BLaER1 (cell line): ENCODE results near the gene ZPBP2.
"Not testable (repeated sequence)": the region's sequence is repeated elsewhere in the genome, so short reads cannot be mapped to it uniquely, and the experiment has no call there.

ENCODE experiments used
- H3K27ac ChIP-seq: shearing (Covaris generic); formaldehyde crosslinking; 2 replicates; pipeline ENCODE4 v1.8.1; 2022
- H3K27me3 ChIP-seq: shearing (Covaris generic); formaldehyde crosslinking; 2 replicates; pipeline ENCODE4 v1.8.1; 2022
- H3K36me3 ChIP-seq: shearing (Covaris generic); formaldehyde crosslinking; 2 replicates; pipeline ENCODE4 v1.8.1; 2022
- H3K4me1 ChIP-seq: shearing (Covaris generic); formaldehyde crosslinking; 2 replicates; pipeline ENCODE4 v1.8.1; 2022
- H3K4me2 ChIP-seq: shearing (Covaris generic); formaldehyde crosslinking; 2 replicates; pipeline ENCODE4 v1.8.1; 2022
- H3K4me3 ChIP-seq: shearing (Covaris generic); formaldehyde crosslinking; 2 replicates; pipeline ENCODE4 v1.8.1; 2022
- H3K9ac ChIP-seq: shearing (Covaris generic); formaldehyde crosslinking; 2 replicates; pipeline ENCODE4 v1.8.1; 2022
- H3K9me3 ChIP-seq: shearing (Covaris generic); formaldehyde crosslinking; 2 replicates; pipeline ENCODE4 v1.8.1; 2022
- H4K20me1 ChIP-seq: shearing (Covaris generic); formaldehyde crosslinking; 2 replicates; pipeline ENCODE4 v1.8.1; 2022
- Cebpa-rat ChIP-seq: shearing (Covaris generic); IDR thresholded peaks from 2 replicates; pipeline ENCODE4 v1.8.1; 2022

ZPBP2 gene

DNA sequence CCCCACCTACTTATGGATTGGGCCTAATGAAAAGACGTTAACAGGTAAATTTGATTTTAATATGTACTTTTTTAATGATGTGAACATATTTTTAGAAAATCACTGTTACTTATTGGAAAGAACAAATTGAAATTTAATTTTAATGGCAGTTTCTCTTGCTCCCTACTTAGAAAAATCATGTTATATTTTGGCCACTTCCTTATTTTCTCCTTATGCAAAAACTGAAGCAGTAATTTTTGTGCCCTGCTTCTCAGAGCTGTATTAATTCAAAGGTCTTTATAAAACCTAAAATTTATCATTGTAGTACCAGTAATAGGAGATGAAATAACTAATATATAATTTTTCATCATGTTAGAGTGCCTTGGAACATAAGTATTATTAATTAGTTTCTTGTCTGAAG is 2.8 kb downstream of the ZPBP2 start:
- no peak for TF ChIP-seq Cebpa-rat
- Histone ChIP-seq H3K4me3 (no peak overlapping the region), H3K27ac (no peak overlapping the region), H3K9ac (no peak overlapping the region), H3K36me3 (no peaks in the 10 kb centered on the region), H3K27me3 (peaks cover 6% of the 10 kb centered on the region; the same call in 1 of the 2 replicates), H4K20me1 (no peaks in the 10 kb centered on the region), H3K9me3 (peaks cover 19% of the 10 kb centered on the region), H3K4me2 (no peak overlapping the region), H3K4me1 (peaks cover 6% of the 10 kb centered on the region)

- H3K36me3 ChIP-seq, result no peaks in the 10 kb centered on the region
- TF ChIP-seq Cebpa-rat, result no peak
- H3K4me2 ChIP-seq, result no peak overlapping the region
- H4K20me1 ChIP-seq, result no peaks in the 10 kb centered on the region
- H3K9ac ChIP-seq, result no peak overlapping the region
- no peak overlapping the region for H3K27ac ChIP-seq
- H3K4me3 ChIP-seq, result no peak overlapping the region
- H3K27me3 ChIP-seq, result no peaks in the 10 kb centered on the region
- no peaks in the 10 kb centered on the region for H3K4me1 ChIP-seq
- H3K9me3 ChIP-seq, result peaks cover 19% of the 10 kb centered on the region
Observed at GRCh38 chr17:39871801-39872200, 3.8 kb downstream of the ZPBP2 start.

- H3K27me3 ChIP-seq, result no peaks in the 10 kb centered on the region
- no peaks in the 10 kb centered on the region for H3K4me1 ChIP-seq
- H3K9ac ChIP-seq, result no peak overlapping the region
- H3K36me3 ChIP-seq, result no peaks in the 10 kb centered on the region
- H3K27ac ChIP-seq, result no peak overlapping the region
- no peak for TF ChIP-seq Cebpa-rat
- no peaks in the 10 kb centered on the region for H4K20me1 ChIP-seq
- H3K4me3 ChIP-seq, result no peak overlapping the region
- peaks cover 11% of the 10 kb centered on the region for H3K9me3 ChIP-seq
- H3K4me2 ChIP-seq, result no peak overlapping the region
Observed at GRCh38 chr17:39872751-39873150, 4.7 kb downstream of the ZPBP2 start.

- H3K4me3 ChIP-seq, H3K27me3 ChIP-seq, H3K36me3 ChIP-seq, H4K20me1 ChIP-seq, H3K9ac ChIP-seq, H3K4me1 ChIP-seq, H3K27ac ChIP-seq, H3K9me3 ChIP-seq, H3K4me2 ChIP-seq: not testable (repeated sequence)
Observed at GRCh38 chr17:39886102-39886501, 18.1 kb downstream of the ZPBP2 start.

DNA sequence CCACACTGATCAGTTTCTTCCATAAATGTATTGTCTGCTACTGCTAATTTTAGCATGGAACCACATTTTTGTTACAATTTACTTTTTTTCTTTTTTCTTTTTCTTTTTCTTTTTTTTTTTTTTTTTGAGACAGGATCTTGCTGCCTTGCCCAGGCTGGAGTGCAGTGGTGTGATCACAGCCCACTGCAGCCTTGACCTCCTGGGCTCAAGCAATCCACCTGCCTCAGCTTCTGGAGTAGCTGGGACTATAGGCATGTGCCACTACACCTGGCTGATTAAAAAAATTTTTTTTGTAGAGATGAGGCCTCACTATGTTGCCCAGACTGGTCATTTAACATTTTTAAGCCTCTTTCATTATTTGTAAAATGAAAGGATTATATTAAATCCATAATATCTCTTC is 19.1 kb downstream of the ZPBP2 start:
- Histone ChIP-seq H3K36me3 (no peaks in the 10 kb centered on the region), H3K9me3 (no peaks in the 10 kb centered on the region), H3K4me1 (peaks cover 9% of the 10 kb centered on the region), H3K4me2 (no peak overlapping the region), H3K27me3 (no peaks in the 10 kb centered on the region), H3K27ac (no peak overlapping the region), H4K20me1 (no peaks in the 10 kb centered on the region), H3K4me3 (no peak overlapping the region), H3K9ac (no peak overlapping the region)
- TF ChIP-seq Cebpa-rat, result no peak

DNA sequence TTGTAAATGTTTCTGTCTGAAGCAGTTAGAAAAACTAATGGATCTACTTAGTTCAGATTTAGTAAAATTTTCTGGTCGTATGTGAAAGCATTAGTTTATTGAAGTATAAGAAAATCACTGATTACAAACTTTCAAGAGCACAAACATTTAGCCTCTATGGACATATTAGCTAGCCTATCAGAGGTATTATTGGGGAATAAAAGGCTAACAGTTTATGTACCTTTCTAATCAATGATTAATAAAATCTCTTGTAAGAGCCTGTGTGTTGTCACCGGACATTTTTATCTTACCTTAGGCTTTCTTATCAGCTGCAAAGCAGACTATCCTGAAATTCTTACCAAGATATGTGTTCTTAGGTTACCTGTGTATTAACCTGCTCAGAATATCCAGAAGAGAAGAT is 21.2 kb downstream of the ZPBP2 start:
- Histone ChIP-seq H3K4me2 (no peak overlapping the region), H3K27me3 (no peaks in the 10 kb centered on the region), H3K36me3 (no peaks in the 10 kb centered on the region), H3K4me3 (no peak overlapping the region), H3K9me3 (no peaks in the 10 kb centered on the region), H3K4me1 (peaks cover 9% of the 10 kb centered on the region), H4K20me1 (no peaks in the 10 kb centered on the region), H3K9ac (no peak overlapping the region), H3K27ac (no peak overlapping the region)
- no peak for TF ChIP-seq Cebpa-rat

- no peak overlapping the region for H3K4me2 ChIP-seq
- H3K9ac ChIP-seq, result no peak overlapping the region
- H3K9me3 ChIP-seq, result no peaks in the 10 kb centered on the region
- no peaks in the 10 kb centered on the region for H3K27me3 ChIP-seq
- H4K20me1 ChIP-seq, result no peaks in the 10 kb centered on the region
- H3K4me3 ChIP-seq, result no peak overlapping the region
- TF ChIP-seq Cebpa-rat, result no peak
- no peaks in the 10 kb centered on the region for H3K36me3 ChIP-seq
- H3K4me1 ChIP-seq, result peaks cover 19% of the 10 kb centered on the region
- H3K27ac ChIP-seq, result no peak overlapping the region
Observed at GRCh38 chr17:39894681-39895376, 26.8 kb downstream of the ZPBP2 start.

GRCh38 chr17:39898088-39898487 is 30.1 kb downstream of the ZPBP2 start:
- H3K4me3 ChIP-seq, result no peak overlapping the region
- H3K36me3 ChIP-seq, result 0 out of 2 replicates have a peak, but pooled peaks cover 7% of the 10 kb centered on the region
- H3K27me3 ChIP-seq, result no peaks in the 10 kb centered on the region
- TF ChIP-seq Cebpa-rat, result no peak
- H3K9ac ChIP-seq, result no peak overlapping the region
- H3K27ac ChIP-seq, result no peak overlapping the region
- H3K4me2 ChIP-seq, result no peak overlapping the region
- peaks cover 17% of the 10 kb centered on the region for H3K4me1 ChIP-seq
- H4K20me1 ChIP-seq, result peaks cover 4% of the 10 kb centered on the region; the same call in 1 of the 2 replicates
- H3K9me3 ChIP-seq, result no peaks in the 10 kb centered on the region

- Histone ChIP-seq H3K27me3 (no peaks in the 10 kb centered on the region), H3K36me3 (0 out of 2 replicates have a peak, but pooled peaks cover 7% of the 10 kb centered on the region), H4K20me1 (peaks cover 7% of the 10 kb centered on the region; the same call in 1 of the 2 replicates), H3K9me3 (no peaks in the 10 kb centered on the region), H3K27ac (no peak overlapping the region), H3K4me3 (no peak overlapping the region), H3K4me1 (peaks cover 28% of the 10 kb centered on the region), H3K4me2 (no peak overlapping the region), H3K9ac (no peak overlapping the region)
- no peak for TF ChIP-seq Cebpa-rat
Observed at GRCh38 chr17:39899215-39899614, 31.2 kb downstream of the ZPBP2 start.

DNA sequence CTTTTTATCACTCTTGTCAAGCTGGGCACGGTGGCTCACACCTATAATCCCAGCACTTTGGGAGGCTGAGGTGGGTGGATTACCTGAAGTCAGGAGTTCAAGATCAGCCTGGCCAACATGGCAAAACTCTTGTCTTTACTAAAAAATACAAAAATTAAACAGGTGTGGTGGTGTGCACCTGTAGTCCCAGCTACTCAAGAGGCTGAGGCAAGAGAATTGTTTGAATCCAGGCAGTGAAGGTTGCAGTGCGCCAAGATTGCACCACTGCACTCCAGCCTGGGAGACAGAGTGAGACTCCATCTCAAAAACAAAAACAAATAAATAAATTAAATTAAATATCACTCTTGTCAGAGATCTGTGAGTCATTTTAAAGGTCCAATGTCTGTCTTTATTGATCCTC is 34.0 kb downstream of the ZPBP2 start:
- Histone ChIP-seq H3K36me3 (peaks cover 28% of the 10 kb centered on the region; the same call in 1 of the 2 replicates), H3K4me1 (peaks cover 35% of the 10 kb centered on the region)
- not testable (repeated sequence) for H3K4me3 ChIP-seq, H3K9me3 ChIP-seq, H3K27ac ChIP-seq, H3K27me3 ChIP-seq, H3K9ac ChIP-seq, H3K4me2 ChIP-seq, H4K20me1 ChIP-seq
